GM19023 (cell line): Measurements from ENCODE around the gene ZNF207.
"Not testable (repeated sequence)": the region's sequence is repeated elsewhere in the genome, so short reads cannot be mapped to it uniquely, and the experiment has no call there.

Source experiments
- ATAC-seq: cut with Tn5 transposase; IDR thresholded peaks from one replicate; pipeline ENCODE4 v1.9.1; 2021; ENCODE audit warnings: mild to moderate bottlenecking, moderate library complexity; ENCODE audit not compliant: unreplicated experiment

ZNF207 gene

GRCh38 chr17:32335046-32335445, 14.9 kb upstream of the ZNF207 start:
- no peak for ATAC-seq

- ATAC-seq: no peak
Measured at GRCh38 chr17:32335687-32336086, 14.3 kb upstream of the ZNF207 start.

- ATAC-seq: no peak
Measured at GRCh38 chr17:32341141-32341856, 8.7 kb upstream of the ZNF207 start.

- peak; percentile 82 for ATAC-seq
Measured at GRCh38 chr17:32341857-32342602, 7.9 kb upstream of the ZNF207 start, which contains the start of gene C17orf75. Gene C17orf75, minus strand, starts transcription at chr17:32342173. Its CDS starts 34 bp downstream, at chr17:32342139.

GRCh38 chr17:32342603-32343325, 7.2 kb upstream of the ZNF207 start:
- no peak for ATAC-seq

GRCh38 chr17:32345951-32346600, 3.9 kb upstream of the ZNF207 start:
- no peak for ATAC-seq

GRCh38 chr17:32348483-32348800, 1.5 kb upstream of the ZNF207 start:
- ATAC-seq: no peak

GRCh38 chr17:32349503-32349853, 479 bp upstream of the ZNF207 start:
- peak; percentile 4 for ATAC-seq

GRCh38 chr17:32350666-32351418, 885 bp downstream of the ZNF207 start:
- peak; percentile 16 for ATAC-seq

- ATAC-seq: not testable (repeated sequence)
Measured at GRCh38 chr17:32352734-32353133, 2.8 kb downstream of the ZNF207 start.

- no peak for ATAC-seq
Measured at GRCh38 chr17:32355649-32356377, 5.9 kb downstream of the ZNF207 start.

- no peak for ATAC-seq
Measured at GRCh38 chr17:32356378-32356743, 6.4 kb downstream of the ZNF207 start.

GRCh38 chr17:32356750-32357149, 6.8 kb downstream of the ZNF207 start:
- no peak for ATAC-seq

- ATAC-seq: no peak
Measured at GRCh38 chr17:32357615-32358014, 7.7 kb downstream of the ZNF207 start.

GRCh38 chr17:32361270-32361669, 11.3 kb downstream of the ZNF207 start:
- no peak for ATAC-seq

- ATAC-seq: no peak
Measured at GRCh38 chr17:32370426-32370825, 20.5 kb downstream of the ZNF207 start.

GRCh38 chr17:32382526-32383223, 32.7 kb downstream of the ZNF207 start:
- no peak for ATAC-seq

- no peak for ATAC-seq
Measured at GRCh38 chr17:32383926-32384434, 34.0 kb downstream of the ZNF207 start.

- no peak for ATAC-seq
Measured at GRCh38 chr17:32385121-32385520, 35.2 kb downstream of the ZNF207 start.
